Thoracic aorta endothelial cell (primary cell): ENCODE measurements around the gene ZWINT. TPM values are rescaled to one million over a fixed set of nuclear protein-coding genes. Genes with fewer than 3 reads are reported as not detected.

ENCODE experiments used
- total RNA-seq: library from RNA; depleted of rRNA; stranded (reverse); fragments of >200 nt; gene quantifications from 2 replicates; pipeline ENCODE4 v1.2.3, GENCODE V29; 2012

ZWINT gene, protein sequence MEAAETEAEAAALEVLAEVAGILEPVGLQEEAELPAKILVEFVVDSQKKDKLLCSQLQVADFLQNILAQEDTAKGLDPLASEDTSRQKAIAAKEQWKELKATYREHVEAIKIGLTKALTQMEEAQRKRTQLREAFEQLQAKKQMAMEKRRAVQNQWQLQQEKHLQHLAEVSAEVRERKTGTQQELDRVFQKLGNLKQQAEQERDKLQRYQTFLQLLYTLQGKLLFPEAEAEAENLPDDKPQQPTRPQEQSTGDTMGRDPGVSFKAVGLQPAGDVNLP
- total RNA-seq, result 56.3 and 69.4 TPM in 2 replicates

GRCh38 chr10:56360967-56361612, at the start of gene ZWINT:
TSS of gene ZWINT (minus strand) at chr10:56361259. CDS start at chr10:56361236, 23 bp downstream.

